Muscle of leg (tissue), 16 donors: ENCODE measurements around the gene NELFB. TPM values are rescaled to one million over a fixed set of nuclear protein-coding genes. Genes with fewer than 3 reads are reported as not detected.

Source experiments
- DNase-seq: peaks from one replicate; pipeline ENCODE4 v3.0.0; 2013
- H3K27ac ChIP-seq: one replicate; pipeline ENCODE4 v1.5.1; 2013; ENCODE audit warnings: mild to moderate bottlenecking, low read length, control low read depth
- H3K27me3 ChIP-seq: one replicate; pipeline ENCODE4 v1.6.1; 2013; ENCODE audit warnings: low read length; ENCODE audit not compliant: control insufficient read depth, insufficient read depth
- H3K36me3 ChIP-seq: one replicate; pipeline ENCODE4 v1.6.1; 2013; ENCODE audit warnings: low read length; ENCODE audit not compliant: control insufficient read depth, insufficient read depth
- H3K4me1 ChIP-seq: one replicate; pipeline ENCODE4 v1.6.1; 2013; ENCODE audit warnings: low read length; ENCODE audit not compliant: control insufficient read depth, insufficient read depth
- H3K4me3 ChIP-seq: one replicate; pipeline ENCODE4 v1.5.1; 2013; ENCODE audit warnings: low read length, control low read depth
- H3K9me3 ChIP-seq: replicated peaks from 2 replicates; pipeline ENCODE4 v1.6.1; 2013; ENCODE audit warnings: low read depth, low read length; ENCODE audit not compliant: control insufficient read depth
- WGBS: methylation state at CpG from one replicate; pipeline ENCODE4 v1.1.5; 2013; ENCODE audit warnings: missing lambda C conversion rate; ENCODE audit not compliant: insufficient coverage; 5-methylcytosine and 5-hydroxymethylcytosine counted together
- long read RNA-seq, 11 donors: transcript quantifications; one replicate each; lab custom pipeline, GENCODE V29; 2026
- polyA plus RNA-seq, 8 donors: library from polyadenylated mRNA; unstranded; fragments of 120-200 nt; gene quantifications; one replicate each; pipeline versions ENCODE4 v1.2.1 to v1.2.3, GENCODE V29; 2013; ENCODE audit warnings: inconsistent platforms in 1 of 8, low replicate concordance in 1 of 8; ENCODE audit not compliant: insufficient read length in 8 of 8, insufficient read depth in 1 of 8
- total RNA-seq: library from RNA; stranded (reverse); fragments of 120-200 nt; gene quantifications from one replicate; pipeline ENCODE4 v1.2.4, GENCODE V29; 2013

The NELFB gene
- total RNA-seq = 25.9 TPM
- 10 to 100 TPM; 50.4 to 57.6 (median 52.9) TPM for polyA plus RNA-seq
- long read RNA-seq, donor 1, partial matches to known transcripts = 0 of 3 reads
- long read RNA-seq, donor 1, other reads (novel, unspliced or antisense) = 0 of 3 reads
- long read RNA-seq, donor 2, partial matches to known transcripts = 0 of 1 reads
- long read RNA-seq, donor 2, other reads (novel, unspliced or antisense) = 0 of 1 reads
- long read RNA-seq, donor 3, transcript NELFB-201 (13 exons, 2,698 nt) = major isoform, 22 of 22 reads
- long read RNA-seq, donor 3, partial matches to known transcripts = 0 of 22 reads
- long read RNA-seq, donor 3, other reads (novel, unspliced or antisense) = 0 of 22 reads
- long read RNA-seq, donor 4, transcript NELFB-201 (13 exons, 2,698 nt) = major isoform, 10 of 10 reads
- long read RNA-seq, donor 4, partial matches to known transcripts = 0 of 10 reads
- long read RNA-seq, donor 4, other reads (novel, unspliced or antisense) = 0 of 10 reads
- long read RNA-seq, donor 5, transcript NELFB-201 (13 exons, 2,698 nt) = major isoform, 29 of 29 reads
- long read RNA-seq, donor 5, partial matches to known transcripts = 0 of 29 reads
- long read RNA-seq, donor 5, other reads (novel, unspliced or antisense) = 0 of 29 reads
- long read RNA-seq, donor 6, transcript NELFB-201 (13 exons, 2,698 nt) = major isoform, 29 of 29 reads
- long read RNA-seq, donor 6, partial matches to known transcripts = 0 of 29 reads
- long read RNA-seq, donor 6, other reads (novel, unspliced or antisense) = 0 of 29 reads
- long read RNA-seq, donor 7, transcript NELFB-201 (13 exons, 2,698 nt) = major isoform, 14 of 14 reads
- long read RNA-seq, donor 7, partial matches to known transcripts = 0 of 14 reads
- long read RNA-seq, donor 7, other reads (novel, unspliced or antisense) = 0 of 14 reads
- long read RNA-seq, donor 8, partial matches to known transcripts = 11 of 15 reads
- long read RNA-seq, donor 8, other reads (novel, unspliced or antisense) = 0 of 15 reads
- long read RNA-seq, donor 9, transcript NELFB-201 (13 exons, 2,698 nt) = major isoform, 6 of 6 reads
- long read RNA-seq, donor 9, partial matches to known transcripts = 0 of 6 reads
- long read RNA-seq, donor 9, other reads (novel, unspliced or antisense) = 0 of 6 reads
- long read RNA-seq, donor 10, transcript NELFB-201 (13 exons, 2,698 nt) = major isoform, 12 of 12 reads
- long read RNA-seq, donor 10, partial matches to known transcripts = 0 of 12 reads
- long read RNA-seq, donor 10, other reads (novel, unspliced or antisense) = 0 of 12 reads
- long read RNA-seq, donor 11, transcript NELFB-201 (13 exons, 2,698 nt) = major isoform, 5 of 5 reads
- long read RNA-seq, donor 11, partial matches to known transcripts = 0 of 5 reads
- long read RNA-seq, donor 11, other reads (novel, unspliced or antisense) = 0 of 5 reads

- Histone ChIP-seq H3K9me3 (no peaks in the 10 kb centered on the region), H3K4me1 (peaks cover 32% of the 10 kb centered on the region), H3K27ac (peak within 1 kb of the TSS; percentile 82), H3K27me3 (no peaks in the 10 kb centered on the region), H3K36me3 (peaks cover 19% of the 10 kb centered on the region), H3K4me3 (peak within 1 kb of the TSS; percentile 95)
- WGBS = under 1% methylated on average over 100 of the region's 105 CpGs
- DNase-seq = peak; percentile 96
Measured at GRCh38 chr9:137254624-137255447, at the start of gene NELFB. NELFB (plus strand) TSS chr9:137255327.

- Histone ChIP-seq H3K27ac (no peak overlapping the region), H3K4me3 (no peak overlapping the region), H3K4me1 (peaks cover 32% of the 10 kb centered on the region), H3K9me3 (no peaks in the 10 kb centered on the region), H3K36me3 (peaks cover 14% of the 10 kb centered on the region), H3K27me3 (no peaks in the 10 kb centered on the region)
- WGBS = 94% methylated on average over 6 of the region's 7 CpGs
- no peak for DNase-seq
Measured at GRCh38 chr9:137206602-137207001, 48.5 kb upstream of the NELFB start.

GRCh38 chr9:137211532-137211931 lies 43.6 kb upstream of the NELFB start:
- Histone ChIP-seq H3K27ac (no peak overlapping the region), H3K9me3 (no peaks in the 10 kb centered on the region), H3K4me1 (peaks cover 4% of the 10 kb centered on the region), H3K36me3 (peaks cover 31% of the 10 kb centered on the region), H3K4me3 (no peak overlapping the region), H3K27me3 (no peaks in the 10 kb centered on the region)
- DNase-seq = no peak
- 84% methylated on average over 13 of the region's 13 CpGs for WGBS

- 86% methylated on average over 20 of the region's 21 CpGs for WGBS
- DNase-seq = no peak
- no peak overlapping the region for H3K4me3 ChIP-seq
- no peaks in the 10 kb centered on the region for H3K9me3 ChIP-seq
- H3K27me3 ChIP-seq = no peaks in the 10 kb centered on the region
- H3K27ac ChIP-seq = no peak overlapping the region
- H3K36me3 ChIP-seq = peaks cover 31% of the 10 kb centered on the region
- H3K4me1 ChIP-seq = peaks cover 4% of the 10 kb centered on the region
Measured at GRCh38 chr9:137212520-137212919, 42.6 kb upstream of the NELFB start.

- peaks cover 4% of the 10 kb centered on the region for H3K4me1 ChIP-seq
- no peaks in the 10 kb centered on the region for H3K27me3 ChIP-seq
- H3K36me3 ChIP-seq = peaks cover 31% of the 10 kb centered on the region
- no peaks in the 10 kb centered on the region for H3K9me3 ChIP-seq
- H3K4me3 ChIP-seq = no peak overlapping the region
- 82% methylated on average over 49 of the region's 49 CpGs for WGBS
- H3K27ac ChIP-seq = no peak overlapping the region
- DNase-seq = no peak
Measured at GRCh38 chr9:137213160-137214060, 41.7 kb upstream of the NELFB start.

GRCh38 chr9:137214620-137215019 lies 40.5 kb upstream of the NELFB start:
- WGBS = 89% methylated on average over 15 of the region's 19 CpGs
- no peak overlapping the region for H3K27ac ChIP-seq
- peaks cover 4% of the 10 kb centered on the region for H3K4me1 ChIP-seq
- H3K4me3 ChIP-seq = no peak overlapping the region
- H3K9me3 ChIP-seq = no peaks in the 10 kb centered on the region
- H3K36me3 ChIP-seq = peaks cover 25% of the 10 kb centered on the region
- no peaks in the 10 kb centered on the region for H3K27me3 ChIP-seq
- no peak for DNase-seq

- 91% methylated on average over 20 of the region's 22 CpGs for WGBS
- Histone ChIP-seq H3K4me1 (peaks cover 6% of the 10 kb centered on the region), H3K4me3 (no peak overlapping the region), H3K27me3 (no peaks in the 10 kb centered on the region), H3K9me3 (no peaks in the 10 kb centered on the region), H3K27ac (no peak overlapping the region), H3K36me3 (peaks cover 22% of the 10 kb centered on the region)
- no peak for DNase-seq
Measured at GRCh38 chr9:137215196-137215986, 39.7 kb upstream of the NELFB start.
